ENCODE results near the gene NEU1.
"Not testable (repeated sequence)": the region's sequence is repeated elsewhere in the genome, so short reads cannot be mapped to it uniquely, and the experiment has no call there.

Gene NEU1

DNA sequence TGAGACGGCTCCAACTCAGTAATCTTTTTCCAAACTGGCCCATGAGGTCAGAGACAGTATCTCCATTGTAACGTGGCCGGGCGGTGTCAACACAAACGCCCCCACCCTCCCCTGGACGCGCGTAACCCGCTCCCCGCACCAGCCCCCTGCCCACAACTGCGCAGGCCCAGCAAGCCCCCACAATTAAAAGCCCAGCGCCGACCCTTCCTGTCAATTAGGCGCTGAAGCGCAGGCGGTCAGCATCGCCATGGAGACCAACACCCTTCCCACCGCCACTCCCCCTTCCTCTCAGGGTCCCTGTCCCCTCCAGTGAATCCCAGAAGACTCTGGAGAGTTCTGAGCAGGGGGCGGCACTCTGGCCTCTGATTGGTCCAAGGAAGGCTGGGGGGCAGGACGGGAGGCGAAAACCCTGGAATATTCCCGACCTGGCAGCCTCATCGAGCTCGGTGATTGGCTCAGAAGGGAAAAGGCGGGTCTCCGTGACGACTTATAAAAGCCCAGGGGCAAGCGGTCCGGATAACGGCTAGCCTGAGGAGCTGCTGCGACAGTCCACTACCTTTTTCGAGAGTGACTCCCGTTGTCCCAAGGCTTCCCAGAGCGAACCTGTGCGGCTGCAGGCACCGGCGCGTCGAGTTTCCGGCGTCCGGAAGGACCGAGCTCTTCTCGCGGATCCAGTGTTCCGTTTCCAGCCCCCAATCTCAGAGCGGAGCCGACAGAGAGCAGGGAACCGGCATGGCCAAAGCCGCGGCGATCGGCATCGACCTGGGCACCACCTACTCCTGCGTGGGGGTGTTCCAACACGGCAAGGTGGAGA, 47.4 kb downstream of the NEU1 start, which contains the start of the genes HSPA1A and HSPA1L:
Gene HSPA1A, plus strand, starts transcription at position 519 of the 814 bp plus-strand sequence. Its CDS starts 214 bp downstream, at position 733.
Gene HSPA1L, minus strand, starts transcription at position 259 of the 814 bp plus-strand sequence. CDS start 3,311 bp downstream, outside the sequence.
- peak; percentile 62 to 63 for DNase-seq

DNA sequence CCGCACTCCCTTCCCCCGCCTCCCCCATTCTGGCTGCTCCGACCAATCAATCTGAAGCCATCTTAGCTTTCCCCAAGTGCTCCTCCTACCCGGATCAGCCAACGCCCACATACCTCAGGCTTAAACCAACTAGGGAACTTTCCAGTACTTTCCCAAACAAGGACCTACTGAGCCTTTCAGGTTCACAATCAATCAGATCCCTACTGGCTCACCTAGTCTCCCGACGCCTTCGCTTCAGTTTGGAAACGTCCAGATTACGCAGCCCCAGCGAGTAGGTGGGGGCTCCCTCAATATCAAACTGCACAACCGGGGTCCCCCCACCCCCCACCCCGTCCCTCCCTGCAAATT, 48.0 kb downstream of the NEU1 start:
- peak; percentile 63 to 70 for DNase-seq

DNA sequence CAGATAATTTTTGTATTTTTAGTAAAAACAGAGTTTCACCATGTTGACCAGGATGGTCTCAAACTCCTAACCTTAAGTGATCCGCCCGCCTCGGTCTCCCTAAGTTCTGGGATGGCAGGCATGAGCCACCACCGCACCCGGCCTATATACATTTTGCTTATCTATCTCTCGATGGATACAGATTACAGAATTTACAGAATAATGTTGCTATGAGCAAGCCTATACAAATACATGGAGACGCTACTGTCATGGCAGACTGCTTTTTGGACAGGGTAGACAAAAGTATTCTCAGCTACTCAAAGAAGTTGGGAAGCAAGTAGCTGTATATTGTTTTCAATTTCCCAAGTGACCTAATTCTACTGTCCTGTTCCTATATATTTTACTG, 49.2 kb downstream of the NEU1 start:
- DNase-seq = no peak

DNA sequence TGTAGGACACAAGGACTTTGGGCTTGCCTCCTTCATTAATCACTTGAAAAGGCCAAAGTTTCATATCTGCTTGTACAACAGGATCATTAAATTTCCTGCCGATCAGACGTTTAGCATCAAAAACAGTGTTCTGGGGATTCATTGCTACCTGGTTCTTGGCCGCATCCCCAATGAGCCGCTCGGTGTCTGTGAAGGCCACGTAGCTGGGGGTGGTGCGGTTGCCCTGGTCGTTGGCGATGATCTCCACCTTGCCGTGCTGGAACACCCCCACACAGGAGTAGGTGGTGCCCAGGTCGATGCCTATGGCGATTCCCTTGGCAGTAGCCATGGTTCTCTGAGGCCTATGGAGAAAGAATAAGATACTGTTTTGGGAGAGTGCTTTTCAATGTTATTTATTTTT, 51.0 kb downstream of the NEU1 start:
- DNase-seq = no peak

DNA sequence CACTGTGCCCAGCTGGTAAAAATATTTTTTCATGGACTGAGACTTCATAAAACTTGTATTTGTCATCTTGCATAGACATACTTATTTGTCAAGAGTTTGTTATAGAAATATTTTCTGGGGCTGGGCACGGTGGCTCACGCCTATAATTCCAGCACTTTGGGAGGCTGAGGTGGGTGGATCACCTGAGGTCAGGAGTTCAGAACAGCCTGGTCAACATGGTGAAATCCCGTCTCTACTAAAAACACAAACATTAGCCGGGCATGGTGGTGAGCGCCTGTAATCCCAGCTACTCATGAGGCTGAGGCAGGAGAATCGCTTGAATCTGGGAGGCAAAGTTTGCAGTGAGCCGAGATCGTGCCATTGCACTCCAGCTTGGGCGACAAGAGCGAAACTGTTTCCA, 54.0 kb downstream of the NEU1 start:
- not testable (repeated sequence) for DNase-seq

Data from stimulated activated CD4-positive, alpha-beta T cell treated with anti-CD3 and anti-CD28 coated beads, Interleukin-4, amount 100 ng/mL, for 4 hours (primary cell).